GM06990 (cell line): ENCODE measurements around the gene DEFB129.
A peak's percentile ranks its signal among the peaks of the same experiment; 100 is the strongest.

Experiments used
- DNase-seq: peaks from one replicate; pipeline ENCODE4 v3.0.0-alpha.2; 2011; ENCODE audit not compliant: insufficient read length; ENCODE audit errors: extremely low read depth
- H3K27me3 ChIP-seq: replicated peaks from 2 replicates; pipeline ENCODE4 v1.6.0; 2011; ENCODE audit warnings: low read length; ENCODE audit not compliant: control insufficient read depth, insufficient read depth
- H3K36me3 ChIP-seq: 2 replicates; pipeline ENCODE4 v1.5.1; 2011; ENCODE audit warnings: low read length; ENCODE audit not compliant: control insufficient read depth, insufficient read depth
- H3K4me3 ChIP-seq: replicated peaks from 2 replicates; pipeline ENCODE4 v1.5.1; 2011; ENCODE audit warnings: low read depth, mild to moderate bottlenecking, control low read depth, low read length
- TF ChIP-seq, protein P1 (sequence below): IDR thresholded peaks from 2 replicates; pipeline ENCODE4 v1.5.1; 2011; ENCODE audit warnings: low read length, control low read depth, mild to moderate bottlenecking, inconsistent platforms; ENCODE audit not compliant: insufficient read depth, poor library complexity, severe bottlenecking

DEFB129 gene

DNA sequence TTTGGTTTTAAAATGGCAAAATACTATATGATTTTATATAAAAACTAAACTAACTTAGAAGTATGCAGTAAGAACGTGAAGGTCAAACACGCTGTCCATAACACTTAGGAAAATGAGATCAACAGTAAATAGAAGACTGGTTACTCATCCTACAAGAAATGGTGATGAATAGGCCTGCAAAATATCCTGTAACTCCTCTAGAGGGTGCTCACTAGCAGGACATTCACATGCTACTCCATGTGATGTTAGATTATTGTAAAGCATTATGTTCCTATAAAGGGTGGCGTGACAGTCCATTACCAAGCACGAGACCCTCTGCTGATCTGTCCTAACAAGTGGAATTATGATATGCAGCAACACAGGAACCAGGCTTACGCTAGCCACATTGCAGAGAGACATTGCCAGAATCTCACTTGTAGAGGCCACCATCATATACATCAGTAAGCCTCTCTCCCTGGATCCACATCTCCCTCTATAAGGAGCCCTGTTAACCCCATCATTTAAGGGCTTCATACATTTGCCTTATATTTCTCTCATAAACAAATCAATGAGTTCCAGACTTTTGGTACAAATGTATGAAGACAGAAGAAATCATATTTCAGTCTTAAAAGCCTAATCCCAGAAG is 18.0 kb upstream of the DEFB129 start:
- TF ChIP-seq, protein P1, sequence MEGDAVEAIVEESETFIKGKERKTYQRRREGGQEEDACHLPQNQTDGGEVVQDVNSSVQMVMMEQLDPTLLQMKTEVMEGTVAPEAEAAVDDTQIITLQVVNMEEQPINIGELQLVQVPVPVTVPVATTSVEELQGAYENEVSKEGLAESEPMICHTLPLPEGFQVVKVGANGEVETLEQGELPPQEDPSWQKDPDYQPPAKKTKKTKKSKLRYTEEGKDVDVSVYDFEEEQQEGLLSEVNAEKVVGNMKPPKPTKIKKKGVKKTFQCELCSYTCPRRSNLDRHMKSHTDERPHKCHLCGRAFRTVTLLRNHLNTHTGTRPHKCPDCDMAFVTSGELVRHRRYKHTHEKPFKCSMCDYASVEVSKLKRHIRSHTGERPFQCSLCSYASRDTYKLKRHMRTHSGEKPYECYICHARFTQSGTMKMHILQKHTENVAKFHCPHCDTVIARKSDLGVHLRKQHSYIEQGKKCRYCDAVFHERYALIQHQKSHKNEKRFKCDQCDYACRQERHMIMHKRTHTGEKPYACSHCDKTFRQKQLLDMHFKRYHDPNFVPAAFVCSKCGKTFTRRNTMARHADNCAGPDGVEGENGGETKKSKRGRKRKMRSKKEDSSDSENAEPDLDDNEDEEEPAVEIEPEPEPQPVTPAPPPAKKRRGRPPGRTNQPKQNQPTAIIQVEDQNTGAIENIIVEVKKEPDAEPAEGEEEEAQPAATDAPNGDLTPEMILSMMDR: peak; percentile 52
- Histone ChIP-seq H3K36me3 (no peaks in the 10 kb centered on the region), H3K27me3 (no peaks in the 10 kb centered on the region), H3K4me3 (no peak overlapping the region)
- DNase-seq: no peak

GRCh38 chr20:210809-211502 is 16.1 kb upstream of the DEFB129 start:
- no peak for DNase-seq
- H3K36me3 ChIP-seq: no peaks in the 10 kb centered on the region
- no peak overlapping the region for H3K4me3 ChIP-seq
- no peaks in the 10 kb centered on the region for H3K27me3 ChIP-seq
- TF ChIP-seq, protein P1: no peak

DNA sequence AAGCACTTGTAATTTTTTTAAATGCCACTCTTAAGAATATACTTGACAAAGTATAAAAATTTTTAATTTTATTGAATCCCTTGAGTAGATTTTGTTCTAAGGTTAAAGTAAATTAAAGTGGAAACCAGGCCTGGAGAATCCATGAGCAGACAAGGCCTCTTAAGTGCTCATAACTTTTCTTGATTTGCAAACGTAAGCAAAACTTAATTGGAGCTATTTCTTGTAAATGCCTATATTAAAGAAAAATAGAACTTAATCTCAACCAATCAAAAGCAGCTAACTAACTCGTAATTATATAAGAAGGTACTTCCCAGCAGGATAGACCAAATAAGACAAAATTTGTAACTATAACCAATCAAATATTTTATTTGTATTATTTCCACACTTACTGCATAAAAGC is 12.7 kb upstream of the DEFB129 start:
- no peak overlapping the region for H3K4me3 ChIP-seq
- H3K27me3 ChIP-seq: no peaks in the 10 kb centered on the region
- H3K36me3 ChIP-seq: no peaks in the 10 kb centered on the region
- TF ChIP-seq, protein P1: no peak
- DNase-seq: no peak

DNA sequence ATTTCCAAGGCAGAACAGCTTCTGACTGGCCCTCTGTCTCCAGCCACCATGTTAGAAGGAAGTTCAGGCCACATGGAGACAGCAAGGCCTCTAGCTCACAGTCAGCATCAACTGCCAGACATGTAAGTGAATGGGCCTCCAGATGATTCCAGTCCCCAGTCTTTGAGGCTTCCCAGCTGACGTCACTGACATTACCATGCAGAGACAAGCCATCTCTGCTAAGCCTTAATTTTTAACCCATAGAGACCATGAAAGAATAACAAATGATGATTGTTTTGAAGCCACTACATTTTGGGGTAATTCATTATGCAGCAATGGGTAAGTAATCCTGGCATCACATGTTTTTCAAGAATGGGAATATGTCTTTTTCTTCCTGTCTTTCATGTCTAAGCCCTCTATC is 11.3 kb upstream of the DEFB129 start:
- TF ChIP-seq, protein P1: no peak
- Histone ChIP-seq H3K4me3 (no peak overlapping the region), H3K36me3 (no peaks in the 10 kb centered on the region), H3K27me3 (no peaks in the 10 kb centered on the region)
- DNase-seq: no peak

DNA sequence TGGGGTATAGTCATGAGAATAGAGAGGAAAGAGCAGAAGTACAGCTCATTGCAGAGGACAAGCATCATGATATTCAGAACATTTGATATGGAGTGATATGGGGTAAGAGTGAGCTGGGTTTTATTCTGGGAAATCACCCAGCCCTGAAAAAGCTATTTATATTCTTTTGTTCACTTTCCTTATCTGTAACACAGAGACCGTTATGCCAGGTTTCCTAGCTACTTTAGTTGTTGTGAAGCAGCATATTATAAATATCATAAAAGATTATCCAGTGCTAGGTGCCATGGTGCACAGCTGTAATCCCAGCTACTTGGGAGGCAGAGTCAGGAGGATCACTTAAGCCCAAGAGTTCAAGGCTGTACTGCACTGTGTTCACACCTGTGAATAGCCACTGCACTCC is 9.8 kb upstream of the DEFB129 start:
- Histone ChIP-seq H3K27me3 (no peaks in the 10 kb centered on the region), H3K4me3 (no peak overlapping the region), H3K36me3 (no peaks in the 10 kb centered on the region)
- TF ChIP-seq, protein P1: no peak
- DNase-seq: no peak
